Chondrocyte (in vitro differentiated cells): Measurements from ENCODE around the gene MRPL24. TPM values are rescaled to one million over a fixed set of nuclear protein-coding genes. Genes with fewer than 3 reads are reported as not detected.

Experiments
- DNase-seq: peaks from one replicate; pipeline ENCODE4 v3.0.0; 2021; ENCODE audit warnings: mixed read lengths, low spot score
- H3K27ac Mint-ChIP-seq: one replicate; pipeline ENCODE4 v1.8.0; 2021; ENCODE audit warnings: mild to moderate bottlenecking, moderate library complexity, mixed read lengths; ENCODE audit not compliant: unreplicated experiment
- H3K27me3 Mint-ChIP-seq: 2 replicates; pipeline ENCODE4 v1.8.0; 2021; ENCODE audit warnings: low read depth, mixed read lengths
- H3K36me3 Mint-ChIP-seq: 2 replicates; pipeline ENCODE4 v1.8.0; 2021; ENCODE audit warnings: low read depth, mixed read lengths
- H3K4me1 Mint-ChIP-seq: 2 replicates; pipeline ENCODE4 v1.8.0; 2021; ENCODE audit warnings: low read depth, mild to moderate bottlenecking, mixed read lengths
- H3K4me3 Mint-ChIP-seq: one replicate; pipeline ENCODE4 v1.8.0; 2021; ENCODE audit warnings: mild to moderate bottlenecking, moderate library complexity, mixed read lengths; ENCODE audit not compliant: unreplicated experiment
- H3K9me3 Mint-ChIP-seq: 2 replicates; pipeline ENCODE4 v1.8.0; 2021; ENCODE audit warnings: low read depth, mixed read lengths
- CTCF ChIP-seq: fragments of 200-600 bp; sonication (generic); IDR thresholded peaks from 2 replicates; pipeline ENCODE4 v1.5.0; 2021; ENCODE audit warnings: antibody characterized with exemption, mild to moderate bottlenecking, moderate library complexity
- total RNA-seq: library from RNA; stranded (reverse); gene quantifications from 3 replicates; pipeline ENCODE4 v1.2.1, GENCODE V29; 2021

Gene MRPL24
- total RNA-seq, 1 donor from 2014 or later, result 40.3 TPM

- peaks cover 54% of the 10 kb centered on the region for H3K4me1 Mint-ChIP-seq
- H3K27ac Mint-ChIP-seq, result no peak overlapping the region
- no peak overlapping the region for H3K4me3 Mint-ChIP-seq
- DNase-seq, result no peak
- no peak for TF ChIP-seq CTCF
- peaks cover 1% of the 10 kb centered on the region for H3K27me3 Mint-ChIP-seq
- no peaks in the 10 kb centered on the region for H3K36me3 Mint-ChIP-seq
- H3K9me3 Mint-ChIP-seq, result no peaks in the 10 kb centered on the region
Observed at GRCh38 chr1:156691191-156691590, 49.7 kb downstream of the MRPL24 start.

- H3K27me3 Mint-ChIP-seq, result peaks cover 1% of the 10 kb centered on the region
- H3K4me1 Mint-ChIP-seq, result peaks cover 54% of the 10 kb centered on the region
- no peaks in the 10 kb centered on the region for H3K9me3 Mint-ChIP-seq
- TF ChIP-seq CTCF, result no peak
- no peak overlapping the region for H3K4me3 Mint-ChIP-seq
- DNase-seq, result no peak
- no peaks in the 10 kb centered on the region for H3K36me3 Mint-ChIP-seq
- H3K27ac Mint-ChIP-seq, result no peak overlapping the region
Observed at GRCh38 chr1:156690675-156691036, 50.2 kb downstream of the MRPL24 start.

- Mint-ChIP-seq H3K9me3 (no peaks in the 10 kb centered on the region), H3K27ac (no peak overlapping the region), H3K36me3 (no peaks in the 10 kb centered on the region), H3K27me3 (peaks cover 1% of the 10 kb centered on the region), H3K4me1 (peaks cover 54% of the 10 kb centered on the region), H3K4me3 (peak overlapping the region; percentile 64)
- DNase-seq, result no peak
- no peak for TF ChIP-seq CTCF
Observed at GRCh38 chr1:156689953-156690674, 50.8 kb downstream of the MRPL24 start.

GRCh38 chr1:156689035-156689952, 51.6 kb downstream of the MRPL24 start:
- H3K4me1 Mint-ChIP-seq, result peaks cover 50% of the 10 kb centered on the region

More at GRCh38 chr1:156689035-156689952, 51.6 kb downstream of the MRPL24 start:
- TF ChIP-seq CTCF, result peak; percentile 90
- Mint-ChIP-seq H3K27ac (peak overlapping the region; percentile 45), H3K27me3 (peaks cover 5% of the 10 kb centered on the region), H3K9me3 (no peaks in the 10 kb centered on the region), H3K4me3 (peak overlapping the region; percentile 64), H3K36me3 (no peaks in the 10 kb centered on the region)
- DNase-seq, result no peak

Other genes starting within 250 kb of the MRPL24 start
- gene MEF2D, start 240.3 kb downstream of the MRPL24 start, total RNA-seq, result 42.3 to 64.7 TPM (median 62.0 TPM) in 3 replicates
- 6.8 to 10.8 TPM (median 9.8 TPM) in 3 replicates for gene IQGAP3, start 168.5 kb downstream of the MRPL24 start, total RNA-seq
- not detected in 3 replicates for gene TTC24, start 161.4 kb downstream of the MRPL24 start, total RNA-seq
- gene NAXE, start 149.3 kb downstream of the MRPL24 start, total RNA-seq, result 54.8 to 59.6 TPM (median 56.2 TPM) in 3 replicates
- gene GPATCH4, start 139.6 kb downstream of the MRPL24 start, total RNA-seq, result 14.4 to 21.6 TPM (median 16.4 TPM) in 3 replicates
- gene HAPLN2, start 121.7 kb downstream of the MRPL24 start, total RNA-seq, result 0.36 TPM in 1 of 3 replicates, not detected in the others
- gene BCAN, start 99.0 kb downstream of the MRPL24 start, total RNA-seq, result 1.3 TPM in 1 of 3 replicates, not detected in the others
- gene NES, start 63.7 kb downstream of the MRPL24 start, total RNA-seq, result 6.0 to 11.6 TPM (median 6.9 TPM) in 3 replicates
- 88.7 to 193 TPM (median 93.5 TPM) in 3 replicates for gene CRABP2, start 35.5 kb downstream of the MRPL24 start, total RNA-seq
- 11.4 to 17.1 TPM (median 14.1 TPM) in 3 replicates for gene METTL25B, start 12.6 kb downstream of the MRPL24 start, total RNA-seq
- 22.3 to 45.7 TPM (median 23.7 TPM) in 3 replicates for gene ISG20L2, start 12.3 kb downstream of the MRPL24 start, total RNA-seq
- 136 to 143 TPM (median 140 TPM) in 3 replicates for gene HDGF, start 10.6 kb upstream of the MRPL24 start, total RNA-seq
- 57.0 to 61.7 TPM (median 60.9 TPM) in 3 replicates for gene PRCC, start 26.4 kb upstream of the MRPL24 start, total RNA-seq
- not detected in 3 replicates for gene SH2D2A, start 75.8 kb upstream of the MRPL24 start, total RNA-seq
- gene INSRR, start 118.0 kb upstream of the MRPL24 start, total RNA-seq, result not detected in 3 replicates
- not detected in 3 replicates for gene NTRK1, start 119.8 kb upstream of the MRPL24 start, total RNA-seq
- gene PEAR1, start 152.6 kb upstream of the MRPL24 start, total RNA-seq, result 1.4 to 13.7 TPM (median 9.9 TPM) in 3 replicates
- gene LRRC71, start 179.5 kb upstream of the MRPL24 start, total RNA-seq, result not detected in 3 replicates